GM20000 (cell line): ENCODE results near the gene PHRF1.

Source experiments
- DNase-seq: peaks from one replicate; pipeline ENCODE4 v3.0.0; 2012; ENCODE audit warnings: low spot score
- TF ChIP-seq, protein P1 (sequence below): IDR thresholded peaks from 2 replicates; pipeline ENCODE4 v1.5.1; 2012; ENCODE audit warnings: mild to moderate bottlenecking, control low read depth; ENCODE audit errors: extremely low read depth, missing control alignments

The PHRF1 gene

DNA sequence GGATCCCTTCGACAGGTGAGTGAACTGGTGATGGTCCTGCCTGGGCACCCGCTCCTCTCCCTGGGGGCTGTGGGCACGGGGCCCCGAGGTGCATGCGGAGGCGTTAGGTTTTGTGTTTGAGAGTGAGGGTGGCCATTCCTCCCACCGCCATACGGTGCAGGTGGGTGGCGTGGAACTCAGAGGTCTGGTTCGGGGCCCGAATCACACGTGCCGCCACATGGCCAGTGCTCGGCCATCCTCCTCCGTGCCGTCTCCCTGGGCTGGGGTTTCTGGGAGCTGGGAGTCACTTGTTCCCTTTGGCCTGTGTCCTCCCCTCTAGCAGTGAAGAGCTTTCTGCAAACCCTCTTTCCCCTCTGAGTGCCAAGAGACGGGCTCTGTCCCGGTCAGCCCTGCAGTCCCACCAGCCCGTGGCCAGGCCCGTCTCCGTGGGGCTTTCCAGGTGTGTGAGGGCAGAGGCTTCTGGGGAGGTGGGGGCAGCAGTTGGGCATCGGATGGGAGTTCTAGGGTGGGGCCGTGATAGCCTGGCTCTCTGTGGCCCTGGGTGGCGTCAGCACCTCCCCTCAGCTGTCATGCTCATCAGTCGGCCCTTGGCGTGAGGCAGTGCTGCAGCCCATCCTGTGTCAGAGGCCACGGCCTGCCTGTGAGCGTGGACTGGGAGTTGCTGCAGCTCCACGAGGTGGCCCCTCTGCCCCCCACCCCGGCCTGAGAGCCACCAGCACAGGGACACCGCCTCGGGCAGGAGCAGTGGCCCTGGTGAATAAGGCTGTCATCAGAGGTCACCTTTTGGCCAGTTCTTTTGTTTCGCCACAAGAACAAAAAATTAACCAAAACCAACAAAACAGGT lies 29.2 kb downstream of the PHRF1 start:
- TF ChIP-seq, protein P1, sequence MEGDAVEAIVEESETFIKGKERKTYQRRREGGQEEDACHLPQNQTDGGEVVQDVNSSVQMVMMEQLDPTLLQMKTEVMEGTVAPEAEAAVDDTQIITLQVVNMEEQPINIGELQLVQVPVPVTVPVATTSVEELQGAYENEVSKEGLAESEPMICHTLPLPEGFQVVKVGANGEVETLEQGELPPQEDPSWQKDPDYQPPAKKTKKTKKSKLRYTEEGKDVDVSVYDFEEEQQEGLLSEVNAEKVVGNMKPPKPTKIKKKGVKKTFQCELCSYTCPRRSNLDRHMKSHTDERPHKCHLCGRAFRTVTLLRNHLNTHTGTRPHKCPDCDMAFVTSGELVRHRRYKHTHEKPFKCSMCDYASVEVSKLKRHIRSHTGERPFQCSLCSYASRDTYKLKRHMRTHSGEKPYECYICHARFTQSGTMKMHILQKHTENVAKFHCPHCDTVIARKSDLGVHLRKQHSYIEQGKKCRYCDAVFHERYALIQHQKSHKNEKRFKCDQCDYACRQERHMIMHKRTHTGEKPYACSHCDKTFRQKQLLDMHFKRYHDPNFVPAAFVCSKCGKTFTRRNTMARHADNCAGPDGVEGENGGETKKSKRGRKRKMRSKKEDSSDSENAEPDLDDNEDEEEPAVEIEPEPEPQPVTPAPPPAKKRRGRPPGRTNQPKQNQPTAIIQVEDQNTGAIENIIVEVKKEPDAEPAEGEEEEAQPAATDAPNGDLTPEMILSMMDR, result no peak
- DNase-seq, result no peak

DNA sequence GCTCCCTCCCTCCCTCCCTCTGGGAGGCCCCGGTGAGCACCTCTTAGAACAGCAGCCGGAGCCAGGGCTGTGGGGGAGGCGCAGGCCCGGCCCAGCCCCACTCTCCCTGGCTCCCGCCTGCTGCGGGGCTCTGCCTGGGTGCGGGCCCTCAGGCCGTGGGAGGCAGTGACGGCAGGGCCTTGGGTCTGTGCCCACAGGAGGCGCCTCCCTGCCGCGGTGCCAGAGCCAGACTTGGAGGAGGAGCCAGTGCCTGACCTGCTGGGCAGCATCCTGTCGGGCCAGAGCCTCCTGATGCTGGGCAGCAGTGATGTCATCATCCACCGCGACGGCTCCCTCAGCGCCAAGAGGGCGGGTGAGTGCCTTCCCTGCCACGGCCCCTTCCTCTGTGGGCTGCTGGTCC lies 30.0 kb downstream of the PHRF1 start:
- no peak for DNase-seq
- TF ChIP-seq, protein P1, result no peak

DNA sequence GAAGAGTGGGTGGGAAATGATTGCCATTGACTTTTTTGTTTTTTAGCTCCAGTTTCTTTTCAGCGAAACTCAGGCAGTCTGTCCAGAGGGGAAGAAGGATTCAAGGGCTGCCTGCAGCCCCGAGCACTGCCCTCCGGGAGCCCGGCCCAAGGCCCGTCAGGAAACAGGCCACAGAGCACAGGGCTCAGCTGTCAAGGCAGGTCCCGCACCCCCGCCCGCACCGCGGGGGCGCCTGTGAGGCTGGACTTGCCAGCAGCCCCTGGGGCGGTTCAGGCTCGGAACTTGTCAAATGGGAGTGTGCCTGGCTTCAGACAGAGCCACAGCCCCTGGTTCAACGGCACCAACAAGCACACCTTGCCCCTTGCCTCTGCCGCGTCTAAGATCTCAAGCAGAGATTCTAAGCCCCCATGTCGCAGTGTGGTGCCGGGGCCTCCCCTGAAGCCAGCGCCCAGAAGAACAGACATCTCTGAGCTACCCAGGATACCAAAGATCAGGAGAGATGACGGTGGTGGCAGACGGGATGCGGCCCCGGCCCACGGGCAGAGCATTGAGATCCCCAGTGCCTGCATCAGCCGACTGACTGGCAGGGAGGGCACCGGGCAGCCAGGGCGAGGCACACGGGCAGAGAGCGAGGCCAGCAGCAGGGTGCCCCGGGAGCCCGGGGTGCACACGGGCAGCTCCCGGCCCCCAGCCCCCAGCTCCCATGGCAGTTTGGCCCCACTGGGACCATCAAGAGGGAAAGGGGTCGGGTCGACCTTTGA lies 30.9 kb downstream of the PHRF1 start:
- DNase-seq, result no peak
- TF ChIP-seq, protein P1, result no peak

DNA sequence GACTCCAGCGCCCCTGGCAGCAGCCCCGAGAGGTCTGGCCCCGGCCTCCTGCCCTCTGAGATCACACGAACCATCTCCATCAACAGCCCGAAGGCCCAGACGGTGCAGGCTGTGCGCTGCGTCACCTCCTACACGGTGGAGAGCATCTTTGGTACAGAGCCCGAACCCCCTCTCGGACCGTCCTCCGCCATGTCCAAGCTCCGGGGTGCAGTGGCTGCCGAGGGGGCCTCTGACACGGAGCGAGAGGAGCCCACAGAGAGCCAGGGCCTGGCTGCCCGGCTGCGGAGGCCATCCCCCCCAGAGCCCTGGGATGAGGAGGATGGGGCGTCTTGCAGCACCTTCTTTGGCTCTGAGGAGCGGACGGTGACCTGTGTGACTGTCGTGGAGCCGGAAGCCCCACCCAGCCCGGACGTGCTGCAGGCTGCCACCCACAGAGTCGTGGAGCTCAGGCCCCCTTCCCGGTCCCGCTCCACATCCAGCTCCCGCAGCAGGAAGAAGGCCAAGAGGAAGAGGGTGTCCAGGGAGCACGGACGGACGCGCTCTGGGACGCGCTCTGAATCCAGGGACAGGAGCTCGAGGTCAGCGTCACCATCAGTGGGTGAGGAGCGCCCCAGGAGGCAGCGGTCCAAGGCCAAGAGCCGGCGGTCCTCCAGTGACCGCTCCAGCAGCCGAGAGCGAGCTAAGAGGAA lies 31.8 kb downstream of the PHRF1 start:
- TF ChIP-seq, protein P1, result no peak
- DNase-seq, result no peak

DNA sequence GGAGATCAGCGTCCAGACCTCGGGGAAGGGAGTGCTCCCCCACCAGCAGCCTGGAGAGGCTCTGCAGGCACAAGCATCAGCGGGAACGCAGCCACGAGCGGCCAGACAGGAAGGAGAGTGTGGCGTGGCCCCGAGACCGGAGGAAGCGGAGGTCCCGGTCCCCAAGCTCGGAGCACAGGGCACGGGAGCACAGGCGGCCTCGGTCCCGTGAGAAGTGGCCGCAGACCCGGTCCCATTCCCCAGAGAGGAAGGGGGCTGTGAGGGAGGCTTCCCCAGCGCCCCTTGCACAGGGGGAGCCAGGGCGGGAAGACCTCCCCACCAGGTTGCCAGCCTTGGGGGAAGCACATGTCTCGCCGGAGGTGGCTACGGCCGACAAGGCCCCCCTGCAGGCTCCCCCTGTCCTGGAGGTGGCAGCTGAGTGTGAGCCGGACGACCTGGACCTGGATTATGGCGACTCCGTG lies 32.6 kb downstream of the PHRF1 start:
- DNase-seq, result no peak
- TF ChIP-seq, protein P1, result no peak

DNA sequence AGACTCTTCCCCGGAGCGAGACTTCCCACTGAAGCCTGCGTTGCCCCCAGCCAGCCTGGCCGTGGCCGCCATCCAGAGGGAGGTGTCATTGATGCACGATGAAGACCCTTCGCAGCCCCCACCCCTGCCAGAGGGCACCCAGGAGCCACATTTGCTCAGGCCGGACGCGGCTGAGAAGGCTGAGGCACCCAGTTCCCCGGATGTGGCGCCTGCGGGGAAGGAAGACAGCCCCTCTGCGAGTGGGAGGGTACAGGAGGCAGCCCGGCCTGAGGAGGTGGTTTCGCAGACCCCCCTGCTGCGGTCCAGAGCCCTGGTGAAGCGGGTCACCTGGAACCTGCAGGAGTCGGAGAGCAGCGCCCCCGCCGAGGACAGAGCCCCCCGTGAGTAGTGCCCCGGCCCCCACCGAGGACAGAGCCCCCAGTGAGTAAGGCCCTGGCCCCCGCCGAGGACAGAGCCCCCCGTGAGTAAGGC lies 33.1 kb downstream of the PHRF1 start:
- DNase-seq, result no peak
- TF ChIP-seq, protein P1, result no peak
